Ishikawa (cell line): ENCODE measurements around the gene TSC22D4.

Experiments used
- CEBPB ChIP-seq: IDR thresholded peaks from 2 replicates; pipeline ENCODE4 v1.6.1; 2012
- CREB1 ChIP-seq: IDR thresholded peaks from 2 replicates; pipeline ENCODE4 v1.6.1; 2012; ENCODE audit warnings: low read depth
- EGR1 ChIP-seq: IDR thresholded peaks from 2 replicates; pipeline ENCODE4 v1.6.1; 2012
- EP300 ChIP-seq: IDR thresholded peaks from 2 replicates; pipeline ENCODE4 v1.6.1; 2012; ENCODE audit warnings: borderline replicate concordance
- FOXM1 ChIP-seq: IDR thresholded peaks from 2 replicates; pipeline ENCODE4 v1.6.1; 2012; ENCODE audit warnings: low read depth, borderline replicate concordance
- MAX ChIP-seq: IDR thresholded peaks from 2 replicates; pipeline ENCODE4 v1.6.1; 2012
- NFIC ChIP-seq: IDR thresholded peaks from 2 replicates; pipeline ENCODE4 v1.6.1; 2012
- RAD21 ChIP-seq: IDR thresholded peaks from 2 replicates; pipeline ENCODE4 v1.6.1; 2012; ENCODE audit warnings: low read depth
- TAF1 ChIP-seq: IDR thresholded peaks from 2 replicates; pipeline ENCODE4 v1.6.1; 2012; ENCODE audit warnings: low read depth, mild to moderate bottlenecking
- TCF12 ChIP-seq: IDR thresholded peaks from 2 replicates; pipeline ENCODE4 v1.6.1; 2012; ENCODE audit warnings: low read depth
- TEAD4 ChIP-seq: IDR thresholded peaks from 2 replicates; pipeline ENCODE4 v1.6.1; 2012
- USF1 ChIP-seq: IDR thresholded peaks from 2 replicates; pipeline ENCODE4 v1.6.1; 2012
- YY1 ChIP-seq: IDR thresholded peaks from 2 replicates; pipeline ENCODE4 v1.6.1; 2012; ENCODE audit warnings: low read depth
- ZBTB7A ChIP-seq: IDR thresholded peaks from 2 replicates; pipeline ENCODE4 v1.6.1; 2012; ENCODE audit warnings: low read depth
- TF ChIP-seq, protein P1 (sequence below): IDR thresholded peaks from 2 replicates; pipeline ENCODE4 v1.6.1; 2012; ENCODE audit warnings: low read depth, mild to moderate bottlenecking

Gene TSC22D4

DNA sequence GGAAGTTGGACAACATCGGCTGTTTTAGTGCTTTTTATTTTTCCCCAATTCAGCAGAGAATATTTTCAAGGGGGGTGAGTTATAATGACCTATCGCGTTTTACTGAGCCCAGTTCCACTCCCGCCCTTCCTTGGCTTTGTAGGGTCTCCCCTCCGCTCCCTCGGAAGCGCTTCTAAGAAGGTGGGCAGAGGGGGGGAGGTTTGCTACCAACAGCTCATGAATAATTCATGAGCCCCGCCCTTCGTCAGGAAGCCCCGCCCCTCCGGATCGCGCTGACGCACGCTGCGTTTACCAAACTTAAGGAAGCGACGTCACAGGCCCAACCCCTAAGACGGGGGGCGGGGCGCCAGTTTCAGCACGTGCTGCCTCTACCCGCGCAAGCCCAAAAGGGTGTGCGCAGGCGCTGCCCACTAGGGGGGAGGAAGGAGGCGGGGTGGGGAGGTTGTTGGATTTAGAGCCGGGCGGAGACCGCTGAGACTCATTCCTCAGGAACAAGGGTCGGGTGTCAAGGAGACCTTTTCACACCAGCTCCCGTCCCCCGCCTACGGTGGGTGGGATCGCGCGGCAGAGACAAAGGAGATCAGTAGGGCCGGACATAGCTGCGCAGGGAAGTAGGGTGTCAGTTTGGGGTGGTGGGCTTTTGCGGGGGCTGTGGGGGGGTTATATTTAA lies 49.9 kb downstream of the TSC22D4 start:
- no peak for TF ChIP-seq TEAD4
- no peak for TF ChIP-seq YY1
- TF ChIP-seq RAD21, result no peak
- TF ChIP-seq MAX, result peak; percentile 98
- peak; percentile 77 for TF ChIP-seq ZBTB7A
- TF ChIP-seq EGR1, result peak; percentile 11; the same call in 1 of the 2 replicates
- TF ChIP-seq FOXM1, result no peak; the same call in 1 of the 2 replicates
- peak; percentile 67 for TF ChIP-seq CREB1
- TF ChIP-seq USF1, result peak; percentile 91
- no peak for TF ChIP-seq CEBPB
- TF ChIP-seq NFIC, result no peak
- TF ChIP-seq TCF12, result no peak; the same call in 1 of the 2 replicates
- no peak for TF ChIP-seq TAF1
- TF ChIP-seq, protein P1, sequence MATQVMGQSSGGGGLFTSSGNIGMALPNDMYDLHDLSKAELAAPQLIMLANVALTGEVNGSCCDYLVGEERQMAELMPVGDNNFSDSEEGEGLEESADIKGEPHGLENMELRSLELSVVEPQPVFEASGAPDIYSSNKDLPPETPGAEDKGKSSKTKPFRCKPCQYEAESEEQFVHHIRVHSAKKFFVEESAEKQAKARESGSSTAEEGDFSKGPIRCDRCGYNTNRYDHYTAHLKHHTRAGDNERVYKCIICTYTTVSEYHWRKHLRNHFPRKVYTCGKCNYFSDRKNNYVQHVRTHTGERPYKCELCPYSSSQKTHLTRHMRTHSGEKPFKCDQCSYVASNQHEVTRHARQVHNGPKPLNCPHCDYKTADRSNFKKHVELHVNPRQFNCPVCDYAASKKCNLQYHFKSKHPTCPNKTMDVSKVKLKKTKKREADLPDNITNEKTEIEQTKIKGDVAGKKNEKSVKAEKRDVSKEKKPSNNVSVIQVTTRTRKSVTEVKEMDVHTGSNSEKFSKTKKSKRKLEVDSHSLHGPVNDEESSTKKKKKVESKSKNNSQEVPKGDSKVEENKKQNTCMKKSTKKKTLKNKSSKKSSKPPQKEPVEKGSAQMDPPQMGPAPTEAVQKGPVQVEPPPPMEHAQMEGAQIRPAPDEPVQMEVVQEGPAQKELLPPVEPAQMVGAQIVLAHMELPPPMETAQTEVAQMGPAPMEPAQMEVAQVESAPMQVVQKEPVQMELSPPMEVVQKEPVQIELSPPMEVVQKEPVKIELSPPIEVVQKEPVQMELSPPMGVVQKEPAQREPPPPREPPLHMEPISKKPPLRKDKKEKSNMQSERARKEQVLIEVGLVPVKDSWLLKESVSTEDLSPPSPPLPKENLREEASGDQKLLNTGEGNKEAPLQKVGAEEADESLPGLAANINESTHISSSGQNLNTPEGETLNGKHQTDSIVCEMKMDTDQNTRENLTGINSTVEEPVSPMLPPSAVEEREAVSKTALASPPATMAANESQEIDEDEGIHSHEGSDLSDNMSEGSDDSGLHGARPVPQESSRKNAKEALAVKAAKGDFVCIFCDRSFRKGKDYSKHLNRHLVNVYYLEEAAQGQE, result no peak

DNA sequence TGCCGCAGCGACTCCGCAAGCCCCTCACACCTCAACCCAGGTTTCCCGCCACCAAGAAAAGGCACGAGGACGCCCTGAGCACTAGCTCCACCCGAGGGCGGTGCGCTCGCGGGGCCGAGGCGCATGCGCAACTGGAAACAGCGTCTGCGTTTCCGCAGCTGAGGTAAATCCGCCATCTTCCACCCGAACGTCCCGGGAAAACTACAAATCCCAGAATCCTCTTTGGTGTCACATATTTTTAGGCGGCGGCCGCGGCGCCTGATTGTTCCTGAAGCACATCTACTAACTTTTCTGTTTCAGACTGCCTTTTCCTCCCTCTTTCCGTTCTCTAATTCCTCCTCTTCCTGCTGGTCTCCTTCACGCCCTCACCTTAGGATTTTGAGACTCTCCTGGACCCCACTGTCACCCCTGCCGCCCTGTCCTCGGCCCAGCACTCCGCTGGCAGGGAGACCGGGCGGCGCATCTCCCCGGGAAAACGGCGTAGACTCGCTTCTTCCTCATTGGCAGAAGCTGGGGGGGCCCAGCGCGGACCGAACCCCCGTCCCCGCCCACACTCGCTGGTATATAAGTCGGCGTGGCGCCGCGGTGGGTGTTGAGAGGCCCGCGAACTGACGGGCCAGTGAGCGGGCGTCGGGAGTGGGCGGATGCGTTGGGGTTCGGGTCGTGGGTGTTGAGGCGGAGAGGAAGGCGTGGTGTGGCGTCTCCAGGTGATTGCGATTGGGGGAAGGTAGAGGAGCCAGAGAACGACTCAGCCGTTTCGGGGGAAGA lies 50.6 kb downstream of the TSC22D4 start, which contains the start of gene ZCWPW1:
Gene ZCWPW1, minus strand, starts transcription at position 505 of the 768 bp plus-strand sequence. CDS start 8,054 bp downstream, outside the sequence.
- TF ChIP-seq NFIC, result peak; percentile 3; the same call in 1 of the 2 replicates
- TF ChIP-seq, protein P1, result no peak
- peak; percentile 20 for TF ChIP-seq TEAD4
- TF ChIP-seq YY1, result peak; percentile 91
- no peak; the same call in 1 of the 2 replicates for TF ChIP-seq EP300
- TF ChIP-seq USF1, result no peak
- peak; percentile 35 for TF ChIP-seq TCF12
- peak; percentile 70 for TF ChIP-seq TAF1
- TF ChIP-seq RAD21, result no peak
- TF ChIP-seq MAX, result peak; percentile 100
- 0 out of 2 replicates have a peak, but pooled peaks have one; percentile 29 for TF ChIP-seq ZBTB7A
- no peak; the same call in 1 of the 2 replicates for TF ChIP-seq CREB1
- peak; percentile 93 for TF ChIP-seq EGR1
- no peak for TF ChIP-seq CEBPB
- no peak; the same call in 1 of the 2 replicates for TF ChIP-seq FOXM1

GRCh38 chr7:100427762-100428198 lies 51.2 kb downstream of the TSC22D4 start:
- no peak for TF ChIP-seq RAD21
- no peak for TF ChIP-seq TAF1
- TF ChIP-seq YY1, result no peak
- no peak for TF ChIP-seq USF1

DNA sequence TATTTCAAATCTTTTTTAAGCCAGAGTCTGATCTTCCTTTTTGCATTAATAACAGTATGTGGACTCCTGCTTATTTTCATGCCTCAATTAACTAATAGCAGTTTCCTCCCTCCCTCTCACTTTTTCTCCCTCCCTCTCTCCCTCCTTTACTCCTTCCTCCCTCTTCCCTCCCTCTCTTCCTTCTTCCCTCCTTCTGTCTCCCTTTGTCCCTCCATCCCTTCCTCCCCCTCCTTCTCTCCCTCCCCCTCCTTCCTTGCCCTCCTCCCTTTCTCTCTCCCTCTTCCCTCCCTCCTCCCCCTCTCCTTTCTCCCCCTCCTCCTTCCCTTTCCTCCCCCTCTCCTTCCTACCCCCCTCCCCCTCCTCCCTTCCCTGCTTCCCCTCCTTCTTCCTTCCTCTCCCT lies 52.5 kb downstream of the TSC22D4 start:
- TF ChIP-seq RAD21 (no peak), EGR1 (no peak)

GRCh38 chr7:100425347-100425746 lies 53.7 kb downstream of the TSC22D4 start:
- TF ChIP-seq ZBTB7A, result no peak
- no peak for TF ChIP-seq TAF1
- no peak for TF ChIP-seq FOXM1
- no peak for TF ChIP-seq CREB1
- TF ChIP-seq RAD21, result no peak
- no peak for TF ChIP-seq USF1
- TF ChIP-seq, protein P1, result no peak
